HG03469 (cell line): Measurements from ENCODE around the gene SUPT5H.

Experiments
- ATAC-seq: cut with Tn5 transposase; IDR thresholded peaks from one replicate; pipeline ENCODE4 v1.9.1; 2021; ENCODE audit warnings: mild to moderate bottlenecking, moderate library complexity, moderate number of reproducible peaks; ENCODE audit not compliant: unreplicated experiment

The SUPT5H gene

DNA sequence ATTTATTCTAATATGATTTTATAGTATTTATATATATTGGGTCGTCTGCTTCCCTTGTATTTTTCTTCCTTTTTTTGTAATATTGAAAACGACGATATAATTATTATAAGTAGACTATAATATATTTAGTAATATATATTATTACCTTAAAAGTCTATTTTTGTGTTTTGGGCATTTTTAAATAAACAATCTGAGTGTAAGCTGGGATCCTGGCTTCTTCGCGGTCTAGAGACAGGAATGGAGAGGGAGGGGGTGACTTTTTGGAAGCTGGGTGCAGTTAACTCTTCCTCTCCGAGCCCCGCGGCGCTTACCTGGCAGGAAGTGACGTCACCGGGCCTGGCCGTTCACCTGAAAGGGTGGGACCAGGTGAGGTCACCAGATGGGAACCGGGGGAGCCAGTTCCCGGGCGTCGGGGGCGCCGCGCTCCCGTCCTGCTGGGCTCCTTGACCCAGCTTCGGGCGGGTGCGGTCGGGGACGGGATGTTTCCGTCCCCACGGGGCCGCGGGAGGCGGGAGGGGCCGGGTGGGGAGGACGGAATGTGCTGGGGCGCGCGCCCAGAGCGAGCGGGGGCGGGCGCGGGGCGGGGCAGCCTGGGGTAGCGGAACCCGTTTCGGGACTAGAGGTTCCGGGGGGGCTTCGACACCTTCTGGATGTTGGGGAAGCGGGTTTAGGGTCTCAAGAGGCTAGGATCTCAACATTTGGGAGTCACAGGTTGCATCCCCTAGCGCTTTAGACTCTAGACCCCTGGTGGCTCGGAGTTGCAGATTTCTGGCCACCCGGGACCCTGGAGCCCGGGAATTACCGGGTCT lies 36.0 kb upstream of the SUPT5H start:
- ATAC-seq = no peak

DNA sequence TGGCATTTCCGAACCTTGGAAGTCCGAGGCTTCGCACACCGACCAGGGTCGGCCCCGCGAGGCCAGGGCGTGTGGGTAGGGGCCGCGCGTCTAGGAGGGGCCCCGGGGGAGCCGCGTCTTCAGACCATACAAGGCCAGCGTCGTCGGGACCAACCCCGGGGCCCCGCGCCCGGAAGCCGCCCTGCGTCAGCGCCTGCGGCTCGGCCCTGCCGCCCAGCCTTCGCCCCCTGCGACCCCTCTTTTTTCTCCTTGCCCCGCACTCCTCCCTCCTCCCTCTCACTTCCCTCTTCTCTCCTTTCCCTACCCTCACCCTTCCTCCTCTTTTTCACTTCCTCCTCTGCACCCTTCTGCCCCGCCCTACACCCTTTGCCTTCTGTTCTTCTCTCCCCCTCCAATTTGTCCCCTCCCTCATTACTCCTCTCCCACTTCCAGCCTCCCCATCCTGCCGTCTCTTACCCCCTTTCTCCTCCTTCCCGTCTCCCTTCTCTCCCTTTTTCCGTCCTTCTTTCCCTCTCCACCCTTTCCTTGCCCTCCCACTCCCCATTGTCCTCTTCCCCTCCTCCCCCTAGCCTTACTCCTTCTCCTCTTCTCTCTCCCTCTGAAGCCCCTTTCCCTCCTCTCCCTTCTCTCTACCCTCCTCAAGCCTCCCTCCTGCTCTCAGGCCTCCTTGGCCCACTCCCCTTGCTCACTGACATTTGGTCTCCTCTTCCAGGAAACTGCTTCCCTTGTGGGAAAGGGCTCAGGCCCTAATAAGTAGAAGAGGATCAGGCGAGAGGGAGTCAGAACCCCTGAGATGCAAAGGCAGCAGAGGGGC lies 35.2 kb upstream of the SUPT5H start:
- ATAC-seq = no peak

GRCh38 chr19:39410831-39411080 lies 34.6 kb upstream of the SUPT5H start:
- no peak for ATAC-seq

DNA sequence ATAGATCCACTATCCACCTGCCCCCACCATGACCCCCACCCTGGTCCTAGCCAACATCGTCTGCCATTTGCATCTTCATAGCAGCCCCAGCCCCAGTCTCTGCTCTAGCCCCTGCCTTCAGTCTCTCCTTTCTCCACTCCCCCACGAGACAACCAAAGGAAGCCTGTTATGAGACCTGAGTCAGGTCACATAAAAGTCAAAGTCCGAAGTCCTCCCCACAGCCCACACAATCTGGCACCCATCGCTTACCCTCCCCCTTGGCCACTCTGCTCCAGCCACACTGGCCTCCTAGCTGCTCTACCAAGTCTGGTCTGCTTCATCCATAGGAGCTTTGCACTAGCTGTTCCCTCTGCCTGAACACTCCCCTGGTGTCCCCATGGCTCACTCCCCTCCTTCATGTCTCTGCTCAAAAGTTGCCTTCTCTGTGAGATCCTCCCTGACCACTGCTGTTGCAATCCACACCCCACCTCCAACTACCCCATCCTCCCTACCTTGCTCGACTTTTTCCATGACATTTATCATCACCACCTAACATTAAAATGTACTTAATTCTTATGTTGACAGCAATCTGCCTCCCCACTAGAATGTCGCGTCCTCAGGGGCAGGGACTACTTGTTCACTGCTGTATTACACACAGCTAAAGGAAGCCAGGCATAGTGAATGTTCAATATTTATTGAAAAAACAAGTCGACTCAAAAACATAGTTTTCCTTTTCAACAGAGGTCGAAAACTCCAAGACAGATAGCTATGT lies 34.1 kb upstream of the SUPT5H start:
- no peak for ATAC-seq

- peak; percentile 16 for ATAC-seq
Measured at GRCh38 chr19:39411832-39412099, 33.6 kb upstream of the SUPT5H start.

GRCh38 chr19:39412100-39412866 lies 33.1 kb upstream of the SUPT5H start, which contains the start of gene PLEKHG2:
Gene PLEKHG2, plus strand, starts transcription at chr19:39412669. Its CDS starts 1,418 bp downstream, at chr19:39414087.
- ATAC-seq = peak; percentile 35

- no peak for ATAC-seq
Measured at GRCh38 chr19:39412867-39413271, 32.5 kb upstream of the SUPT5H start.

- ATAC-seq = no peak
Measured at GRCh38 chr19:39413272-39413910, 32.0 kb upstream of the SUPT5H start.

GRCh38 chr19:39413911-39414608 lies 31.3 kb upstream of the SUPT5H start:
- ATAC-seq = no peak

DNA sequence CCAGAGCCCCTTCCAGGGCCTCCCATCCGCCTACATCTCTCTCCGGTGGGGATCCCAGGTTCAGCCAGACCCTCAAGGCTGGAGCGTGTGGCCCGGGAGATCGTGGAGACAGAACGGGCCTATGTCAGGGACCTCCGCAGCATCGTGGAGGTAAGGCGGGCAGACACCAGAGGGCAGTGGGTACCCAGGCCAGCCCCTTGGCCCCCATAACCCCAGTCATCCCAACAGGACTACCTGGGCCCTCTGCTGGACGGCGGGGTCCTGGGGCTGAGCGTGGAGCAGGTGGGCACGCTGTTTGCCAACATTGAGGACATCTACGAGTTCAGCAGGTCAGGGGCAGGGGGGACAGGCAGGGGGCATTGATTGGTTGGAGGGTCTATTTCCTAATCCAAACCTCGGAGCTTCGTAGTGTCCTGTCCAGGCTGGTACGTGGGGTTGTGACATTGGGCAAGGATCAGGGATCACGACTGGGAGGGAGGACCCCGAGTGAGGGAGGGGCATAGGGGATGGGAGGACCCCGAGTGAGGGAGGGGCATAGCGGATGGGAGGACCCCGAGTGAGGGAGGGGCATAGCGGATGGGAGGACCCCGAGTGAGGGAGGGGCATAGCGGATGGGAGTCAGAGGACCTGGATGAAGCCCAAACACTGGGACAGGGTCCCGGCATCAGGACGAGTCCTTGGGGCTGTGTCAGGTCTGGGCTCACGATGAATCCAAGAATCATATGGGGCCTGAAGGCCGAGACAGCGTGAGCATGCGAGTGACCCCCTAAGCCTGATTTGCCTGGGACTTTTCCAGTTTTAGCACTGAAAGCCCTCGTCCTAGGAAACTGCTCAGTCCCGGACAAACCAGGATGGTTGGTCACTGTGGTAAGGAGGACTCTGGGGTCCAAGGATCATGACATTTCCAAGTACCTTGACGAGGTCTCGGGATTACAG lies 30.0 kb upstream of the SUPT5H start:
- no peak for ATAC-seq

- ATAC-seq = no peak
Measured at GRCh38 chr19:39416152-39417120, 28.9 kb upstream of the SUPT5H start.

GRCh38 chr19:39417463-39418181 lies 27.8 kb upstream of the SUPT5H start:
- no peak for ATAC-seq

DNA sequence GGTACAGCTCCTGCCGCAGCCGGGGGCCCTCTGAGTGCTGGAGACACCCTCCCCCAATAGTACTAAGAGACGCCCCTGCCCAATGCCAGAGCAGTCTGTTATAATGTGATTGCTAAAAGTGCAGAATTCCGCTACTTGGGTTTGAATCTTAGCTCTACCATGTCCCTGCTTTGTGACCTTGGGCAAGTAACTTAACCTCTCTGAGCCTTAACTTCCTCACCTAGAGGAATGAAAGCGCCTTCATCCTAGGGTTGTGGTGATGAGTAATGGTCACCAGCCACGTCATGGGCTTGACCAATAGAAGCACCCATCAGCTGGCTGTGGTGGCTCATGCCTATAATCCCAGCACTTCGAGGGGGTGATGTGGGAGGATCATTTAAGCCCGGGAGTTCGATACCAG lies 26.4 kb upstream of the SUPT5H start:
- ATAC-seq = no peak

- ATAC-seq = no peak
Measured at GRCh38 chr19:39420769-39421168, 24.6 kb upstream of the SUPT5H start.

DNA sequence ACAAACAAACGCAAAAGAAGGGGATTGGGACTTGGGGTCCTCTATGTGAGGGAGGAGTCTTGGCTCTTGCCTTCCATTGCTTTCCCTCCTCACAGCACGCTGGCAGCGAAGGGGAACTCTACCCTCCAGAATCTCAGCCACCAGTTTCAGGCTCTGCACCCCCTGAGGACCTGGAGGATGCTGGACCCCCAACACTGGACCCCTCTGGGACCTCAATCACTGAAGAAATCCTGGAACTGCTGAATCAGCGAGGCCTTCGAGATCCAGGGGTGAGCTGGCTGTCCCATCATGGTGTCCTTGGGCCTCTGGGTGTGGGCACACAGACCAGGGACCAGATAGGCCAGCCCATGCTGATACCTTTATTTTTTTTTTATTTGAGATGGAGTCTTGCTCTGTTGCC lies 23.4 kb upstream of the SUPT5H start:
- no peak for ATAC-seq

GRCh38 chr19:39423258-39424086 lies 21.9 kb upstream of the SUPT5H start:
- ATAC-seq = no peak
